DMS 273 (cell line): ENCODE data around the gene HOXA11.

ENCODE experiments used
- DNase-seq: peaks from one replicate; lab custom pipeline; 2025; ENCODE audit not compliant: unreplicated experiment; lab: John Stamatoyannopoulos, UW

Gene HOXA11

DNA sequence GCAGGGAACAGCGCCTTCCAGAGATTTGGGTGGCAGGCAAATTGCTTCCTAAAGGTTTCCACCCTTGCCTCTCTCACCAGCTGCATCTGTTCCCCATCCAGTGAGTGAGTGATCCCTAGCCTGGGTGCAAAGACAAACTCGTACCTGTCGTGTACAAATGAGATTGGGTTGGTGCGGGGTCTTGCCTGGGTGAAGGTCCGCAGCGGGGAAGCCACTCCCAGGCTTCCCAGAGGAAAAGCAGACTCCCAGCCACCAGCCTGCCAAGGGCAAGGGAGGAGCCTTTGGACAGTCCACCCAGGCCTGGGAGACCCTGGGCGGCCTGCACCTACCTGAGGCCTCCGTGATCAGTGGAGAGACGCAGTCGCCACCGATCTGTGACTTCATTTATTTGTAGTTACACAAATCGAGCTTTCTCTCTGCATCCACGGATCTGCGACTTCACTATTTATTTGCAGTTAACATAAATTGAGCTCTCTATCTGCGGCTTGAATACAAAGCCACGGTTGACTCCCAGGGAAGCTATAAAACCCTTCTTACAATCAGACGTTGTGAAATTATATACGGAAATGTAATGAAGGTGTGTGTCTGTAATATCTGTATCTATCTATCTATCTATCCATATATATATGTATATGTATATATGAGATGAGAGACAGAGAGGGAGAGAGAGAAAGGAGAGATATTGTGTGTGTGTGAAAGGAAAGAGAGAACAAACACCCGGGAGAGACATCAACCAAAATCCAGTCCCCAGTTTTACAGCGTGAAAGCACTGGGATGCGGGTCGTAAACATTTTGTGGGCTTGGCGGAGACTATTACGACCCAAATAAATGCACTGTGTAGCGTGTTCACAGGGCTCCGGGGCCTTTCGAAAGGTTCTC lies 25.5 kb downstream of the HOXA11 start:
- no peak for DNase-seq

DNA sequence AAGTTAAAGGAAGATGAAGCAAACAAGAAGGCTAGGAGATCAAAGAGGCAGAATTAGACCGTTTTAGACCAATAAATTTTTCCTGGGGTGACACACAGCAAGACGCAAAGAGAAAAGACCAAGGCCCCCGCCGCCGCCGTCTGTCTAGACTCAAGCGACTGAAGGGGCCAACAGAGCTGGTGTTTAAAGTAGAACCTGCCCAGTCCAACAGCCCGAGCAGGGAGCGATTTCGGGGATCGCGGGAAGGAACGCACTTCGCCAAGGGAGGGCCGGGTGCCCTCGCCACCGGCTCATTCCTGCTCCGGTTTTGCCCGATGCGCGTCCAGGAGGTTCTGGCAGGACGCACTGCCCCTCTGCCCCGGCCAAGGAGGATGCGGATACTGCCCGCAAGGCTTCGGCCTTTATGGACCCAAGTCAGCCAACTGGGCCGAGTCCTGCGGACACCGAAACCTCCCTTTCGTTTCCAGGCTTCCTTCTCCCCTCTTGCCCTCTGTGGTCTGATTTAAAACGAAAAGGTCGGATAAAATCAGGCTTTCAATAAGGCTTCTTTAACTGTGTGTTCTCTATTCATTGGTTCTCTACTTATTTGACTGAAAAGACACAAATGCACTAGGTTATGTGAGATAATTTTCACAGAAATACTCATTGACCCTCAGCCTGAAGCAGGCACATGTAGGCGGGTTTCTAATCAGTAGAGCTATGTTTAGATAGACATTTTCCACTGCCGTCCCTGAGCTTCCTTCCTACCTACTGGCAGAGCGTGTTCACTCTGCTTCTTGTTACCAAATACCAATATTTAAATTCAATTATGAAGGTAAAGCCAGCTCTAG lies 26.4 kb downstream of the HOXA11 start:
- no peak for DNase-seq

DNA sequence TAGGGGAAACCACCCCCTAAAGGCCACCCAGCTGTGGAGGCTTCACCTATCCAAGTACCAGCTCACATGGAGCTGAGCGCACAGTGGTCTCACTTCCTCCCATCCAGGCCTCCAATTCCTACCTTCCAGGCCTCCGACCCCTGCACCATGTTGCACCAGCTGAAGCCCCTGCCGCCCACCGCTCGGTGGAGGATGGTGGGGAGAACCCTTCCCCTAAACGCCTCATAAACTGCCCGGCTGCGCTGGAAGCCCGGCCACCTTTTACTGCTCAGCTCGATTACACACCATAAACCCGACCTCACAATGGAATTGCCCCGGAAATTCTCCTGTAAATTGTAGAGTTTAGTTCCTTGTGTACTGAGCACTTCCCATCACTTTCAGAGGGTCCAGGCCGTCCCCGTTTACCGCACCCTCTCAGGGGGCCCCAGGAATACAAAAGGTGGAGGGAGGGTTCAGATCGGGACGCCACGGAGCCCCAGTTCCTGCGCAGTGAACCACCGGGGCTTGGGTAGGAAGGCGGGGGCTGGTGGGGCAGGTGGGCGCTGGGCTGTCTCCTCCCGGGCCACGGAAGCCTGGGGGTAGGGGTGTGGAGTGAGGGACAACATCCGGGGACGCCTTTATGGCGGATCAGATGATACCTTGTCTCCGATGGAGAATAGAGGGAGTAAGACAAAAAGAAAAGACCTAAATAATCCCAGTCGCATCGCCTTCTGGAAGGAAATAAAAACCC lies 27.2 kb downstream of the HOXA11 start:
- DNase-seq = no peak

DNA sequence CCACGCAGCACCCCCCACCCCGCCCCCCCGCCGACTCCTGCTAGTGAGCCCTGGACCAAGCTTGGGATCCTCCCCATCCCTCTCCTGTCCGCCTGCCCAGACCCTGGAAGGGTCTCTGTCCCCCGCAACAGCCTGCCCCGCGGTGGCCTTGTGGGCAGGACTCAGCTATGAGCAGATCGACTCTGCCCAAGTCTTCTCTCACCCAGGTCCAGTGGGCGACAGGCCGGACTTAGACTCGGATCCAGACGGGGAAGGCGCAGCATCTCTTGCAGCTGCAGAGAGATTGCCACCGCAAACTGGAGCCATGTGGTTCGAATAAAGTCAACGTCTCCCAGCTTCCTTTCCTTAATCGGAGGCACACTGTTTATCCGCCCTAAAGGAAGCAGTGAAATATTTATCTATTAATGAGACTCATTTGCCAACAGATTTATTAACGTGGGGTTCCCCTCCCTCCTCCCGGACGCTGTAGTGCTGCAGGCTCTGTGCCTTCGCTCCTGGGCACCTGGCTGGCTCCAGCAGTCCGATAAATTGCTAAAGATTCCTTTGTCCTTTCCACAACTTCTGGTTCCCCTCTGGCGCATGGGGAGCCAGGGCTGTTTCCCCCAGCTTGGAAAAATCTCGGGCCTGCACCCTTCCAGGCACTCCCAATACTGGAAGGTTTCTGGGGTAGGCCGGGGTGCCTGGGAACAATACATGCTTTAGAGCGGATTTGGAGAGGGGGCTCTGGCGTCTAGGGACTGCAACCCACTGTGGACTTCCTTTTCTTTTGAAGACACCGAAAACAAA lies 27.9 kb downstream of the HOXA11 start:
- peak; percentile 66 for DNase-seq

DNA sequence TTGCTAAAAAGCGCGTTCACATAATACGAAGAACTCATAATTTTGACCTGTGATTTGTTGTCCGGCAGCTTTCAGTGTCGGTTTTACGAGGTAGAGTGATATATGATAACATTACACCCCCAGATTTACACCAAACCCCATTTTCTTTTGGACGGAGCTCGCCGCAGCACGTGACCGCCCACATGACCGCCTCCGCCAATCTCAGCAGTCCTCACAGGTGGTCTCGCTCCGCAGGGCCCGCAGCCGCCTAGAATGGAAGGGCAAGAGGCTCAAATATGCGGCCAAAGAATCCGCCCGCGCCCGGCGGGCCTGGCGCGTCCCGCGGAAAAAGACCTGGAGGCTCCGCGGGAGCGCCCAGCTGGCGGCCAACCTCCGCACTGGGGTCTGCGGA lies 28.5 kb downstream of the HOXA11 start, which contains the start of gene HOXA7:
Gene HOXA7, minus strand, starts transcription at position 168 of the 391 bp plus-strand sequence. Its CDS starts 130 bp downstream, at position 38.
- DNase-seq = peak; percentile 95

DNA sequence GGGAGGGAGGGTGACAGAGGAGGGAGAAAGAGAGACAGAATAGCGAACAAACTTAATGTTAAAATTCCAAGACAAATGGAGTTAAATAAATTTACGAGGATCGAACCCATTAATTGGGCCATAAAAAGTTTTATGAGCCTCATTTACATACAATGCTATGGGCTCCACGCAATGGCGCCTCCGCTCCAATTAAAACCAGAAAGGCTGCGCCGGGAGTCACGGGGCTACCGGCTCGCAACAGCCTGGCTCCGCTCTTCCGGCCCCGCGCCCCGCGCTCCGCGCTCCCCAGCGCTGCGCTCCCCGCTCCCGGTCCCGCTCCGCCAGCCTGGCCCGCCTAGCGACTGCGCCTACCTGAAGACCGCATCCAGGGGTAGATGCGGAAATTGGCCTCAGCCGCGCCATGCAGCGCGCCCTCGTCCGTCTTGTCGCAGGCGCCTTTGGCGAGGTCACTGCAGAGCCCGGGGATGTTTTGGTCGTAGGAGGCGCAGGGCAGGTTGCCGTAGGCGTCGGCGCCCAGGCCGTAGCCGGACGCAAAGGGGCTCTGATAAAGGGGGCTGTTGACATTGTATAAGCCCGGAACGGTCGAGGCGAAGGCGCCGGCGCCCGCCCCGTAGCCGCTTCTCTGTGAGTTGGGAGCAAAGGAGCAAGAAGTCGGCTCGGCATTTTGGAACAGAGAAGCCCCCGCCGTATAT lies 29.1 kb downstream of the HOXA11 start:
- DNase-seq = peak; percentile 84

DNA sequence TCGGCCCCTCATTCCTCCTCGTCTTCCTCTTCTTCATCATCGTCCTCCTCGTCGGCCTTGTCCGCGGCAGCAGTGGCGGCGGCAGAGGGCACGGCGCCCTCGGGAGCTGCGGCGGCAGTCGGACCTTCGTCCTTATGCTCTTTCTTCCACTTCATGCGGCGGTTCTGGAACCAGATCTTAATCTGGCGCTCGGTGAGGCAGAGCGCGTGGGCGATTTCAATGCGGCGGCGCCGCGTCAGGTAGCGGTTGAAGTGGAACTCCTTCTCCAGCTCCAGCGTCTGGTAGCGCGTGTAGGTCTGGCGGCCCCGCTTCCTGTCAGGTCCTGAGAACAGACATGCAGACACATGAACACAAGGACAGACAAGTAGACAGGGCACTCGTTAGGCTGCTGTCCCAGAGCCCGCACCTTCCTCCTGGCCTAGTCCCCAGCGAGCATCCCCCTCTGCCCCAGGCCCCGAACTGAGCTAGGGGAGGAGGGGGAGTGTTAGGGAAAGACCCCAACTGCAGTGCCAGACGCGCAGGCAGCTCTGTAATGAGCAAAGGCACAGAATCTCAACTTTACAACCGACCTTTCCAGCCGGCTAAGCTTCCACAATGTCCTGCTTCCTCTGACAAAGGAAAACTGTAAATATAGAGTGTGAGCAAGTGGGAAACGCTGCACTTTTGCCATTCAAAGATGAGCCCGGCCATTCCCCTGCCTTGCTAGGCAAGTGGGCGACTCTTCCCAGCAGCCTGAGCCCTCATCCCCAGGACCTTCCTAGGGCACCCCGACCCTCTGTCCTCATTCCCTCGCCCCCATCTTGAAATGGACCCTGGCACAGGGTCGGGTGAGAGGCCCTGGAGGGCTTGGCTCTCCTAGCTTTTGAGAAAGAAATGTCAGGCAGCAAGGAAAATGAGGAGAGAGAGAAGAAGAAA lies 29.9 kb downstream of the HOXA11 start:
- peak; percentile 51 for DNase-seq

DNA sequence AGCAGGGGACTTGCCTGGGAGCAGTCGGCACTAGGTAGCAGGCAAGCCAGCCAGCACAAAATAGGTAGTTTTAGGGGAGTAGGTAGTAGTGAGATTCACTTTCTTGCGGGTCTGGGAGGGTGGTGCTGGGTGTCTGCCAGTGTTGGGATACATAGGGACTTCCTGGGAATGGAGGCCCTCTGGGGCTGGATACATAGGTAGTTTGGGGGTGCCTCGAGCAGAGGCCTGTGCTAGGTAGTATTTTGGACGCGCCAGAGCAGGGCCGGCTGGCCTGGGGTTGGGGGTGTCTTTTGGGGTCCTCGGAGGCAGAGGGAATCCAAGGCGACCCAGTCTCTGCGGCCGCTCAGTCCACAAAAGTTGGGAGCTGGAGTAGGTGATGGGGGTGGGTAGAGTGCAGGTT lies 30.7 kb downstream of the HOXA11 start:
- no peak for DNase-seq

DNA sequence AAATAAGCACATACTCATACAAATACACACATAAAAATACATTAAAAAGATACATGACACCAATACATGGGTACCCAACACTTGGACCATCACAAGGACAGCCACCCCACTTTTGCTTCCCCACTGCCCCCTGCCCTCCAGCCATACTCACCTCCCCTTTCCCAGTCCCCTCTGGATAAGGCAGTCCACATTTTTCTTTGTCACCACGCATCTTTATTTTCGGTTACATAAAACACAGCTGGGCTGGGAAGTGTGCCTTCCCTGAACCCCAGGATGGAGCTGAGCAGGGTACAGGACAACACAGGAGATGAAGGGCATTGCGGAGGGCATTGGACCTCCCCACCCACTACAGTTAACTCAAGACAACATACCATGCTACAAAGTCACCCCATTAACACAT lies 31.5 kb downstream of the HOXA11 start:
- DNase-seq = no peak

DNA sequence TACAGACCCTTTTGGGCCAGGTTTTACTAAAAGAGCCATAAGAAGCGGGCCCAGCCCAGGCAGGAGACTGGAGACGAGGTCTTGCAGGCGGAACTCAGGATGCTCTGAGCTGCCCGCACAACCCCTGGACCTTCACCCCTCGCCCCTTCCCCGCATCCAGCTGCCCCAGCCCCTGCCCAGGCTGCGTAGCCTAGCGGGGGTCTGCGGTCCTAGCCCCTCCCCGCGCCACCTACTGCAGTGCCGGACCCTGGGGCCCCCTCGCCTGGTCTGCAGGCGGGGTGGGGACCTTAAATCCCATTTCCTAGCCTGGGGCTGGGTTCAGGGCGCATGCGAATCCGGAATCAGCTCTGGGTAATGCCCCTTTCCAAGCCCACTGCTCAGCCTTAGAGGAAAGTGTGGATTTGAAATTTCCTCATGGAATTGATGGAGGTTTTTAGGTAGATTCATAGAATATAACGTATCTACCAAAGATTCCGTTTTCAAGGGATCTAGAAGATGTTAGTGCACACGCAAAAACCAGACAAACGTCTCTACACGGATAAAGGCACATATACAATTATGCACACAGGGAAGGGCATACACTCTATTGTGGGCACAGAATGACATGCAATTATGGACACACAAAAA lies 32.1 kb downstream of the HOXA11 start:
- no peak for DNase-seq

DNA sequence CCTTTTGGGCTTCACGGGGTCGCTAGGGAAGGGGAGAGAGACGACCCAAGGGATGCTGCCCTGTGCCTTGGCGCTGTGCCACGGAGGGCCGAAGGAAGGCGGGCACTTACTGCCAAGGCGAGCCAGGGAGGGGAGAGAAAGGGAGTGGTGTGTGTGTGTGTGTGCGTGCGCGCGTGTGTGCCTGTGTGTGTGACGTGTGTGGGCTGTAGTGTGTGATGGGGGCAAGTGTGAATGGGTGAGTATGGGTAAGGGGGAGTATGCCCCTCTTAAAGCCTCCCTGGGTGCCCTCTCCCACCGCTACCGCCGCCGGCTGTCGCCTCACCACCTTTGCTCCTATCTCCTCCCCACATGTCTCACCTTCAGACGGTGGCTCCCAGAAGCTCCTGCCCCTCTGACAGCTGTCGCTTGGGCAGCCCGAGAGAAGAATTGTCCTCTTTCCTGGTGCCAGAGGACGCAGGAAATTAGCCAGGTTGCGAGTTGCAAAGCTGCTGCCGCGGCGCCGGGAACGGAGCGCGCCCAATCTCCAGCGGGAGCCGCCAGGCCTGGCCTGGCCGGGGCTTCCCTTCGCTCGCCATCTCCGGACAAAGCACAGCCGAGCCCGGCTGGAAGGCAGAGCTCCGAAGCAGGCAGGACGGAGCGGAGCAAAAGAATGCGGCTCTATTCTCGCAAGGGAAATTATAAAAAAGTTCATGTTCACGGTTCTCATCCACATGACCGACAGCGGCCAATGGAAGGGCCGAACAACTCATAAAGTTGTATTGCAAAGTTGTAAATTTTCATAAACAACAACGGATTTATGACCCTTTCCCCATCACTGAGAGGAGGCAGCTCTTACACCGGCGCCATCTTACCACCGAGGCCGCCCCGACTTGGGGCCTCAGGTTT lies 32.9 kb downstream of the HOXA11 start, which contains the start of gene HOXA3:
Gene HOXA3, minus strand, starts transcription at position 653 of the 885 bp plus-strand sequence. CDS start 41,943 bp downstream, outside the sequence.
- DNase-seq = no peak

DNA sequence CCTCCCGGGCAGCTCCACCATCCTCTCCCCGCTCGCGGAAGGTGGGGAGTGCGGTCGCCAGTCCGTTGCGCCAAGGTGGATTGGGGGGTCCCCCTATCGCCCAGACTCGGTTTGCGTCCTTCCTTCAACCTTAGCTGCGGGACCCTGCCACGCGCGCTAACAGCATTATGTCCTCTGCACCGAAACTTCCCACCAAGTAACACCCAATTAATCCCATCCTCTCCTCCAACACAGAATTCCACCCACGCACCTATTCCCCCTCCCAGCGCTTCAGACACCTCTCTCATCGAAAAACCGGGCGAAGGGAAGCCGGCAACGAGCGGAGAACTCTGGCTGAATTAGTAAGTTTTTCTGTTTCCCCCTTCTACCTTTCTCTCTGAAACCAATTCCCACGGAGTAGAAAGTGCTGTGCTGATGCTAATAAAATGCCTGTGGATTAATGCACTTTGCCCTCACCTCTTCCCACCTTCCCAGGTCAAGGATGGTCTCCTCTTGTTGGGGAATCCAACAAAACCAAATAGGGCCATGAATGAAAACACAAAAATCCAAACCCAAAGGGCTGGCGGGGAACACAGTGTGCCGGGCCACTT lies 33.6 kb downstream of the HOXA11 start:
- DNase-seq = peak; percentile 41

DNA sequence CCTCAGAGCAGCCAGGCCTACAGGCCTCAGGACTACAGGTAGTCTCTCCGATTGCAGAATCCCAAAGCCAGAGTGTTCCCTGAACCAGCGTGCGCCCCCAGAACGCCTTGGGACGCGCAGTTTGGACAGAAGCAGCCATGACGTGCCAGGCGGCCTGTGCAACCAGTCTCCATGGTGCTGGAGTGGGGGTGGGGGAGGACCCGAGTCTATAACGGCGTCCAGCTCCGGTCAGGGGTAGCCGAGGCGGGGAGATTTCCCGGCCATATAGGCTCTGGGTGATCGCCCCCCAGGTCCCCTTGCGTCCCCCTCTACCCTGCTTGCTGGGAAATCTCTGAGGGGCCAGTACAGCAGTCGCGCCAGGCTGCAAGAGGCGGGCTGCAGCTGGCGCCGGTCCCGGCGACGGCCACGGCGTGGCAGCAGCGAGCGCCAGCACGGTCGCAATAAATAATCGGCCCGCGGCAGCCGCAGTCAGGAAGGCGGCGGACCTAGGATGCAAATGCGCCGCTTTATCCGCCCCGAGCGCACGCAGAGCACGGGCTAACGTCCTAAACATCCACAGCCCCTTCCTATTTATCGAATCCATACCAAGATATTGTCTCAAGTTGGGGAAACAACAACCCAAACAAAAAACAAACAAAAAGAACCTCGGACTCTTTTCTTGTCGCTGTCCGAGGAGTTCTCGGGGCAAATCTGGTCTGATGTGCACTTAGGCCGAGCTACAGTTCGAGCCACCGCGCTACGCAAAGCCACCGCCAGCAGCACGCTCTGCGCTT lies 34.3 kb downstream of the HOXA11 start:
- DNase-seq = peak; percentile 91

DNA sequence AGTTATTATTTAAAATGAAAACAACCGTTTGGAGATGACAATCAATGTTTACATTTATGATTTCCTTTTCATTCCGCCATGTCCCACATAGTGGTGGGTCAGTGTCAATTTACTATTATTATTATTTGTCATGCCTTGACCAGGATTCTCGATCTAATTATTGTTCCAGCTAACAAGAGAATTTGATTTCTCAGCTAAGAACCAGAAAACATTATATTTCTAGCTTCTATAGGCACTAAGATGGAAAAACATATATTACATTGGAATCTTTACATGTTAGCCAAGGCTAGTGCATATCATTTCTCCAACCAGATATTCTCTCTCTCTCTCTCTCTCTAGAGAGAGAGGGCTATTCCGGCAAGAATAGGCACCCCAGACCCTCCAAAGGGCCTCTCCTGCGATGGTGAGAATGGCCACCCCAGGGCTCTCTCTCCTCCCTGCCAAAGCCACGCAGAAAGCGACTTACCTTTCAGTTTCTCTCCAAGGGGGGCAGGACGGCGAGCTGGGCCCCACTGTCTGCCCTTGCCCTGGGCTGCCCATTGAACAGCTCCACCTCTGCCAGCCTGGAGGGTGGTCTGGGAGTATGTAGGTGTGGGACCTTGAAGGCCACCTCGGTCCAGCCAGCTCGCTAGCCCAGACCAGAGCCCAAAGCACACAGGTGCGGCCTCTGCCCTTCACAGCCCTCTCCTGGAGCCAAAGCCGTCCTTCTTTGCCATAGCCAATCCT lies 35.0 kb downstream of the HOXA11 start:
- DNase-seq = peak; percentile 62
